GM21360 (cell line): ENCODE measurements around the gene GPX3.

Experiments used
- ATAC-seq: cut with Tn5 transposase; IDR thresholded peaks from one replicate; pipeline ENCODE4 v1.9.1; 2021; ENCODE audit warnings: mild to moderate bottlenecking, moderate library complexity; ENCODE audit not compliant: unreplicated experiment

The GPX3 gene

DNA sequence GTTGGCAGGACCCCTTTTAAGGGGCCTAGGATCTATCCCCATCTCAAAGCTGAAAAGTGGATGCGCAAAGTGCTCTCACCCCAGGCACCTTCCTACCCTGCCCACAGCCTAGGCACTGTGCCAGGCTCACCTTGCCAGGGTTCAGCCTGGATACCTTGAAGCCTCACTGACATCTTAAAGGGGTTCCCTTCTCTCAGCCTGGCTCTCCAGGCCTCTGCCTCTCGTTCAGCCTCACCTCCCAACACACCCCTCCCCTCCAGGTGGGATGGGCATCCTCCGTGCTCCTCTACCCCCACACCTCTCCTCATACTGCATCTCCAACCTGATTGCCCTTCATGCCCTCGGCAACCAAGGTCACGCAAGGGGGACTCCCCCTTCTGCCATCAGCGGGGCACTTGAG, 34.9 kb downstream of the GPX3 start:
- ATAC-seq: no peak

DNA sequence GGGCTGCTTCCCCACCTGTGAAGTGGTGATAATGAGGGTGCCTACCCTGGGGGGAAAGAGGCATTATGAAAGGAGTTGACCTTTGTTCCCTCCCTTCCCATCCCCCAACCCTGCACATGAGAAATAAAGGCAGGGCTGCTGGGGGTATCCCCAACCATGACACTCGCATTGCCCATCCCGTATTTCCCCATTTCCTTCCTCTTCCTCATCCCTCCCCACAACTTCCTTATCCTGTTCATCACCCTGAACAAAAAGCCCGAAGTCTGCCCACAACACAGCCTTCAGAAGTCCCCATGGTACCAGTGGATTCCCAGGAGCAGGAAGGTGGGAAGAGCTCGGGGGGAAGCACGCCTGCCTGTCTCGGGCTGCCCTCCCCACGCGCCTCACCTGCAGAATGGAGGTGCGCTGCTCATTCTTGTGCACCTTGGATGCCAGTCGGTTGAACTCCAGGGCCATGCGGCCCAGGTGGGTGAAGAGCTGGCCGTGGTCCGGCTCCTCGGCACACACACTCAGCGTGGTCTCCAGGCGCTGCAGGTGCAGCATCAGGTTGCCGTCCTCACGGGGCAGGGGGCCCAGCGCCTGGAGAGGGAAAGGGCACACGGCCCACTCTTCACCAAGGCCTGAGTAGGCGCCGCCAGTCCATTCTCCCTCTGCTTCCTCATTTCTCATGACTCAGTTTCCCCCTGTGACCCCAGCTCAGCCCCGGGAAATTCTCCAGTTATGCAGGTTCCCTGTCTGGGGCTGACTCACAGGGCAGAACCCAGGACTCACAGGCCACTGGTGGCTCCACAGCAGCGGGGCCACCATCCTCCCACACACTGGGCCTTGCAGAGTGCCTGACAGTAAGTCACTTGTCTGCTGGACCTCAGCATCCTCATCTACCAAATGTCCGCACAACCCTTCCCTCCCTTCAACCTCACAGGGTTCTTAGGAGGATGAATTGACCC, 36.3 kb downstream of the GPX3 start:
- no peak for ATAC-seq

DNA sequence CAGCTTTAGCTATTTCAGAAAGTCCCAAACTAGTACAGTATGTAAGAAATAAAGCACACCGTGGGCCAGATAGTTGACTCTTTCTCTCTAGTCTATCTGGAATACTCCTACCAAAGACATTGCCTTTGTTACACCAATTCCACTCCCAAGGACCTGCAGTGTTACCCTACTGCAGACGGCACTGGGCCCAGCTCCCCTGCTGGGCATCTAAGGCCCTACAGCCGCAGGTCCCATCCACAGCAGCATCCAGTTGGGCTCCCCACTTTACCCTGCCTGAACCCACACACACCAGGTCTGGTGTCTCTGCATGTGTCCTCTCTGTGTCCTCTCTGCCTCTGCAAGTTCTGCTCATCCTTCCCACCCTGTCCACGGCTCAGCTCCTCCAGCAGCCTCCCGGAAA, 37.9 kb downstream of the GPX3 start:
- no peak for ATAC-seq

DNA sequence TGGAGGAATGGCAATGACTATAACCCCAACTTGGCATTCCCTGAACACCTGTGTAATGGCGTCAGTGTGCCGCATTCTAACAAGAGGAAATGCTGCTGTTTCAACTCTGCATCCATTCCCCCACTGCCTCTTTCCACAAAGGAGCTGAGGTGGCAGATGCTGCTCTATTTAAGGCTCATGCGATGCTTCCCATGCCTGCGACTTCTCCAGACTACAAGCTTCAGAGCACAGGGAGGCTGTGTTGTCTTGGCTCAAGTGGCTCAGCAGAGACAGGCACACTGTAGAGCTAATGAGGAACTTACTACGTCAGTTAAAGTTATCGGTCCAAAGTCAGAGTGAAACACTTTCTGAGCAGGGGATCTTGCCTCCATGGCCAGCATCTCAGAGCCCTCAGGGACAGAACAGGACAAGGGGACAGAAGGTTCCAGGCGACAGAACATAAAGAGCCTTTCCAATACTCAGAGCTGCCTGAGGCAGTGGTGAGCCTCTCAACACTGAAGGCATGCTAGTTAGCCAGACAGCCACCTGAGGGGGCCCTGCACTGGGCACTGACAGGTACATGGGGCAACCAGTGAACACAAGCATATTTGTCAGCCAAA, 38.6 kb downstream of the GPX3 start:
- no peak for ATAC-seq

DNA sequence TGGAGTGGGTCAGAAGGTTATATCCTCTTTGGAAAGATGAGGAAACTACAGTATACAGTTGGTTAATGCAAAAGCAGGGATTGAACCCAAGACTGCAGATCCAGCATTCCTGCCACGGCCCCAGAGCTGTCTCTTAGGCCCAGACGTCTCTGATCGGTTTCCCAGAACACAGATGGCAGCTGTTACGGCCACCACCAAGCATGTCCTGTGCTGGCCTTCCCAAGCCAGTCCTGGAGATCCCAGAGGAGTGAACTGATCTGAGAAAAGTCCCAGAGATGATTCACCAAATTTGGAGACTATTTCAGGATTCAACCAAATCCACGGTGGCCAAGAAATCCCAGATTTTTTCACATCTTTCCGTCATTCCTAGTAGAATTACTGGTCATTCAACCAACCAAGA, 40.4 kb downstream of the GPX3 start:
- no peak for ATAC-seq

DNA sequence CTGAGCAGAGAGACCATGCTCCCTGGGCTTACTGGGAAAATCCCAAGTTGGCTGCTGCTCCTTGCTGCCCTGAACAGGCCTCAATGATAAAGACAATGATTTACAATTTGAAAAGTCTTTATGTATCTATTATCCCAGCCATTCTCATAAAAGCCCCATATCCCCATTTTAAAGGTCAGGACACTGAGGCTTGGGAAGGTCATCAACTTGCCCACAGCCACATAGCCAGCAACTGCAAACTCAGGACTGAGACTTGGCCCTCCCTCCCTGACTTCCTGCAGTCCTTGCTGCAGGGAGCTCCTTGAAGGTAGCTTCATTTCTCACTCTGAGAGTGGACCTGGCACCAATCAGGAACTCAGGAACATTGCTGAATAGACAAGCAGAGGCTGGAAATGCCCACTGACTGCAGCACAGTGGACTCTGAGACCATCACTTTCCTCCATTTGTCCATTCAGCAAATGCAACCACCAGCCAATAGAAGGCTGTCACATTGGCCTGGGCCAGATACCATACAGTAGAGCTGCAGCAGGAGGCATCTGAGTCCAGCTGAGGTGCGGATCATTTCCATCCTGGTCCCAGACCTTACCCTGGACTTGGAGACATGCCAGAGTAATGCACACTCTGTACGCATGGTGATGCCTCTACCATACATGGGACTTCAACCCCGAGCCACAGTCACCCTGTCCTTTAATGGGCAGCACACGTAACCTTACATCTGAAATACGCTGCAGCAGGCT, 42.2 kb downstream of the GPX3 start:
- ATAC-seq: no peak

DNA sequence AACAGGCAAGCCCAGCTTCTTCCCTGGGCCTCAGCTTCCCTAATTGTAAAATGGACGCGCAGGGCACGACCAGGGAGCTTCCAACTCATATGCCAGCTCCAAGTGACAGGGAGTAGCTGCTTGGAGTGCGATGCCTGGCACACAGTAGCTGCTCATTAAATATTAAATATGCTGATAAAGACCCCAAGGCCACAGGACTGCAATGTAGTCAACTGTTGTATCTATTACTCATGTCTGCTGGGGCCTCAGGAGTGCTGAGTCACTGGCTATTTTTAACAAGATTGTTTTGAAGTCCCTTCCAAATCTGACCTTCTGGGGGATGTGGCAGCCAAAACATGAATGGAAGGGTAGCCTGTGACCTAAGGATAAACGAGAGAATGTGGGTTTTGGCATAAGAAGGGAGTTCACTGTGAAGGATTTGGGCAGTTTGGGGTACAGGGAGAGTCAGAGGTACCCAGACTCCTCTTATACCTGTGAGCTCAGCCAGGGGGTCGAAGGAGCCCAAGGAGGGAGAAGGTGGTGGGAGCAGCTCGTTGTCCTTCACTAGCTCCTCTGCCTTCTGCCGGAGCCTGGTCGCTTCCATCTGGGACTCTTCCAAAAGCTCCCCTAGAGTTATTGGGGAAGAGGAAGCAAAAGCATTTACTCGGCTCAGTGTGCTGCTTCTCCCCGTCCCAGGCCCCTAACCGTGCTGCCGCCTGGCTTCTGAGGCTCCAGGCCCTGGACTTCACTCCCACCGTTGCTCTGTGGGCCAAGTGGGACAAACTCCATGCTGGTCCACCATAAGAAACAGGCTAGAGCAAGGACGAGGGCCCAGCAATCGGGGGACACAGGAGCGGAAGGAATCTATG, 43.0 kb downstream of the GPX3 start:
- no peak for ATAC-seq

DNA sequence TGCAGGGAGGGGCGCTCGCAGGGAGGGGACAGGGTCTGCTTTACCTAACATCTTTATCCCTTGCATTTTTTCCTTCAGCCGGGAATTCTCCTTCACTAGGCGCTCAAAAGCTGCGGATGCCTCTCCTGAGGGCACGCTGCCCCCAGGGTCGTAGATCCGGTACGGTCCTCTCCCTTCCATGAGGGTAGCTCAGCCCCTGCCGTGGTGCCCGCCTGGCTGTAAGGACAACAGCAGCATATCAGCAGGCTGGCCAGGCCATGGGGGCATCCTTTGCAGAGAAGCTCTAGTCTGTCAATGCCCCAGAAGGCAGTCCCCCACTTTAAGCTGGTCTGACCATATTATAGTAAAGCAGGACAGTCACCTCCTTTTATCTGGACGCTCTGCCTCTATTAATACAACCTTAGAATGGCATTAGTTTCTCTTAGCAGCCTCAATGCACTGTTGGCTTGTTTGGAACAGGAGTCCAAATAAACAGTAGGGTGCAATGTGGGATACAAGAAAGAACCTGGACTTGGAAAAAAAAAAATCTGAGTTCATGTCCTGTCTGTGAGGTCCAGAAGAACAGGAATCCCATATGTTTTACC, 44.6 kb downstream of the GPX3 start:
- no peak for ATAC-seq

DNA sequence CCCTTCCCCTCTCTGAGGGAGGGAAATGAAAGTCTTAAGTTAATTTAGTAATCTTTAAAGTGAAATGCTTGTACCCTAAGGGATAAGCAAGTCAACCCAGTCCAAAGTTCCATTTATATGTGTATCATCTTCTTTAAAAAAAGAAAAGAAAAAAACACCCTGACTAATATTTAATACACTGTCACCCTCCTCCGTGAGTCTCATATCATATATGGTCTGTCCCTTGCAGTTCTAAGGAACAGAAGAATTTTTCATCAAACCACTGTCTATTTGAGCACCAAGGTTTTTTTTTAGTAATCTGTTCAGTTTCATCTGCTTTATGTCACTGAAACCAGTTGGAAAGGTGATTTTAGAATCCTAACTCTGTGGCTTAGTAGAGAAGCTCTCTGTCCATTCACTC, 45.2 kb downstream of the GPX3 start:
- ATAC-seq: no peak

DNA sequence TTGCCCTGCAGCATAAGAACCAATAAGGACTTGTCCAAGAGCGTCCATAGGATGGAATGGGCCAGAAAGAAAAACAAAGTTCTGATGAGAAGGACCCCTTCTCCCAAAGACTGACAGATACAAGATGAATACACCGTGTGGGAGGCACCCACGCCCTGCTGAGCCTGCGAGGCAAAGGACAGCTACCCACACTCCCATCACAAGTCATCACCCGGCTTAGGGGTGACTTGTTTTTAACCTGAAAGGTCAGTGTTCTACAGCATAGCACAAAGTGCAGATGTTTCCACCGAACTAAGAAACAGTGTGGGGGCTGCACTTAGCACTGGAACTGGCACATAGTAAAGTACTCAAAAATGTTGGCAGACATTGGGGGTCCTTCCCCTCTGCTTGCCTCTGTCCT, 46.5 kb downstream of the GPX3 start:
- ATAC-seq: no peak

DNA sequence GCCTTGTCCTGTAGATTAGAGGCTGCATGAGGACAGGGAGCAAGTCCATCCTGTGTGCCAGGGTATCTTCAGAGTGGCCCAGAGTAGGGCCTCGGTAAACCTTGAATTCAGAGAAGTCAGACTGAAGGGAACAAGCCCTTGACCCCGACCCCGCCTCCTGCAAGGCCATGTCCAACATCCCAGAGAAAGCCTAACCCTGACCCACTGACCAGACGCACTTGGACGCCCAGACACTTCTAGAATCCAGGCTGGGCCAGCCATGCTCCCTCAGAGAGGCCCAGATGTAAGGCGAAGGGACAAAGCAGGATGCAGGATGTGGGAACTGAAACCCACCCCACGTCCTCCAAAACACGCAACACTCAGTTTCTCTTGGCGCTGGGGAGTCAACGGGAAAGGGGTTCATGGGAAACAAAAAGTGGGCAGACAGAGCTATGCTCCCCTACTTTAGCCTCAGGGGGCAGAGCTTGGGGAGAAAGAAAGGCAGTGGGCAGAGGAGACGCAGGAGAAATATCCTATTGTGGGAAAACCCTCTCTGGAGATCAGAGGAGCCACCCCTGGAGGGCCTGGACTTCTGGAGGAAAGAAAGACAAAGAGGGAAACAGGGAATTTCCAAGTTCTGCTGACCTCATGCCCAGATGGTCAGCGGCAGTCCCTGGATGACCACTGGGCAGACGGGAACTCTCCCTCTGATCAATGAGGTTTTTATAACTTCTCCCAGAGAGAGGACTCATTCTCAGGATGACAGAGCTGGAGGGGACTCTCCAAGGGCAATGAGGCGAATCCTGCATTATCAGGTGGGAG, 47.4 kb downstream of the GPX3 start:
- no peak for ATAC-seq

DNA sequence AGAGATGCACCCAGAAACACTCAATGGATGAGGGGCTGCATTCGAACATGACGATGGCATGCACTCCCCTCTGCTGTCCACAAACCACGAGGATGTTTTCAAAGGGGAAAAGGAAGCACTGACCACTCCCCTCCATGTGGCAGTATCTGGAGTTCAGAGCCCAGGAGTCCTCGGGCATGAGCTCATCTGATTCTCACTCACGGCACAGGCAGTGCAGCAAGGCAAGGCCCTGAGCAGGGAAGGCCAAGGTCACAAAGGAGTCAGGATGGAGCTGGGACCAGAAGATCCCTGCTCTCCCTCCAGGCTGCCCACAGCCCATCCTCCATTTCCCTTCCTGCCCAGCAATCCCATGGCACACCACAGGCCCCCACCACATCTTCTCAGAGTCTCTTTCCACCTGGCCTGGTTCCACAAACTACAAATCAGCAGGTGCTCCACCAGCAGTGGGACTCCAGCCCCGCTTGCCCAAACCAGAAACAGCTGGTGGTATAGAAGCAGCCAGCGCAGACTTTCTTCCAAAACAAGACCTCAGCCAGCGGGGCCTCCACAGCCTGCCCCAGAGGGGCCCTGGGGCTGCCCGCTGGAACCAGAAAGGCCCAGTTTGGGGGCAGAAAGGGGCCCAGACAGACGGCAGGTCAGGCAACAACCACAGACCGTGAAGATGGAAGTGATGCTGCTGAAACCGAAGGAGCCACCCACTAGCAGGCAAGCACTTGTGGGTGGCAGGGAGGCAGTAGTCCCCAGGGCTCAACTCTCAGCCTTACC, 48.2 kb downstream of the GPX3 start:
- ATAC-seq: peak; percentile 50

DNA sequence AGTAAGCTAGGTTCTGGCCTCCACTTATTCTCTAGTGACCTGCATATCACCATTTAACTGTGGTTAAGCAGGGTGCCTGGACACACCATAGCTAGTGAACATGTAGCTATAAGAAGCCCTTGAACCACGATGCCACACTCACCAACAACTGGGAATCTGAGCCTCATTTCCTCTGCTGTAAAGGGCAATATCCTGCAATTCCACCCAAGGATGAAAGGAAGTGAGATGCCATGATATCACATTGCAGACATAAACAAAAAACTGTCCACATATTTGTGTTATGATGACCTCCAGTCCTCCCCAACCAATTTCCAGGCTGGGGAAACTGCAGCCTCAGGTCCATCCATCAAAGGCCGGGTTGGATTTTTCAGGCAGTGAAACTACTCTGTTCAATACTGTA, 50.1 kb downstream of the GPX3 start:
- ATAC-seq: no peak

DNA sequence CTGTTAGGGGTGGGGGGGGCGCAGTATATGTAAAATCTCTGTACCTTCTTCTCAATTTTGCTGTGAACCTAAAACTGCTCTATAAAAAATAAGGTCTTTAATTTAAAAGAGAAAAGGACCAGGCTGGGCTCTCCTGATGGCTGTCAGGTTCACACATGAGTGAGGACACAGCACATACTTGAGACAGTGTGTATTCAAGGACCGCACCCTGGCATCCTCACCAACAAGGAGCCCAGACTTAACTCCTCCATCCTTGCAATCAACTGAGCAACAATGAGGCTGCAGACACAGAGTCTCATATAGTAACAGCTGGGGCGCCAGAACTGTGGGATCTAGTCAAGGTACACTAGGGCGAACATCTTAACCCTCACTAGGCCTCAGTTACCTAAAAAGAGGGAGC, 50.6 kb downstream of the GPX3 start:
- ATAC-seq: no peak

DNA sequence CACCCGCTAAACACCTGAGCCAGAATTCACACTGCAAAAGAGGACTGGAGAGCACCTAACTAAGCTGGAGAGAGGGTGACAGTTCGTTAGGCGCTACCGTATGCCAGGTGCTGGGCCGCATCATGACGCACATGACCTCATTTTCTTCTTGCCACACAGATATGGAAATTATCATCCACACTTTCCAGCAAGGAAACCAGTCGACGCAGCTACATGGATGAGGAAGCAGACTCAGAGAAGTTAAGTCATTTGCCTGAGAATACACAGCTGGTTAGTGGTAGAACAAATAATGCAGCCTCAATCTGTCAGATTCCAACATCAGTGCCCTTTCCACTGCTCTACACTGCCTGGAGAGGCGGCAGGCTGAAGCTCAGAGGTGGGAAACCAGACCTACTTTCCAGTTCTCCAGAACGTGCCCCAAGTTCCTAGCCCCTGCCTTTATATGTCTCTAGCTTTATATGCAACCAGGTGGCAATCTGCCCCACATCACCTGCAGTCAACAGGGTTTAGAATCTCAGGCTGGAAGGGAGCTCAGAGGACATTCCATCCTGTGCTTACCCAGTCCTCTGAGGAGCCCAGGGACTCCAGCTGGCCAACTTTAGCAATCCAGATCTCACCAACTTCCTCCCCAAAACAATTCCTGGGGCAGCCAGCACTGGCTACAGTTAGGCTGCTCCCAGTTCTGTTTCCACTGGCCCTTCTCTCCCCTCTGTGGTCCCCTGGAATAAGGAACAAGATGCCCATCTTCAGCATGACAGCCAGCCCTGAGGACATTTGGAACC, 51.6 kb downstream of the GPX3 start:
- no peak for ATAC-seq

DNA sequence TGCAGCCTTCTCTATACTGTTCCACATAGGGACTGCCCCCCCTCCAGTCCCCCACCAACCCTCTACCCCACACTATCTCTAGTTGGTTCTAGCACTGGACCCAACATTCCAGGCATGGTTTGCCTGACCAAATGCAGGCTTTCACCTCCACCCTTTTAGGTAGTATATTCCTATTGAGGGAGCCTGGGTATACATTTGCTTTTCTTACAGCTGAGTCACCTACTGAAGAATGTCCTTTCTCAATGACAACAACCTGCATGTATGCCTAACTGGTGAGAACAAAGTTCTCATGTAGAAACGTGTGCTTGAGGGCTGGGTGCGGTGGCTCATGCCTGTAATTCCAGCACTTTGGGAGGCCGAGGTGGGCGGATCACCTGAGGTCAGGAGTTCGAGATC, 52.2 kb downstream of the GPX3 start:
- ATAC-seq: no peak

DNA sequence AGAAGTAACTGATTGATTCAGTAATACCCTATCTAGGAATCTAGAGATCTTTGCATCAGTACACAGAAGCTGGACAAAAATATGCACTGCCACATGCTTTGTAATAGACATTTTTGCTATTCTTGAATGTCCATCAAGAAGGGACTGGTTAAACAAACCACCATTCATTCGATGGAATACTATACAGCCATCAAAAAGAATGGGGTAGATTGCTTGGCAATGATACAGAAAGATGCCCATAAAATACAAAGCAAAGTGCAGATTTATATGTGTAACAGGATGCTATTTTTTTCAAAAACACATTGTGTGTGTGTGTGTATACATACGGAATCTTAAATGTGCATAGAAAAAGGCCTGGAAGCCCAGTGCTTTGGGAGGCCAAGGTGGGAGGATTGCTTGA, 52.9 kb downstream of the GPX3 start:
- ATAC-seq: no peak

DNA sequence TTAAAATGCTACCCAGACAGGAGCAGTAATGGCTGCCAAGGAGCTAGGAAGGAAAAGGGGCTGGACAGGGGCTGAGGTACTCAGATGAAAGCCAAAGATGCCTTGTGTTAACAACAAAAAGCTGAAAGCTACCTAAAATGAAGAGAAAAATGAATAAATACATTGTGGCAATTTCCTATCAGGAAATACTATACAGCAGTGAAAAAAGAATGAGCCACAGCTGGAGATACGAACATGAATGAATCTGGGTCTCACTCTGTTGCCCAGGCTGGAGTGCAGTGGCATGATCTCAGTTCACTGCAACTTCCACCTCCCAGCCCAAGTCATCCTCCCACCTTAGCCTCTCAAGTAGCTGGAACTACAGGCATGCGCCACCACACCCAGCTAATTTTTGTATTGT, 54.2 kb downstream of the GPX3 start:
- ATAC-seq: no peak
